Uterus (tissue), 2 donors: ENCODE measurements around the gene UGT1A7.

ENCODE experiments used
- CTCF ChIP-seq, 4 experiments: fragments of 200-600 bp in 2 of 4; fragments of 450-650 bp in 2 of 4; sonication (generic) in 2 of 4; IDR thresholded peaks; one replicate each; pipeline ENCODE4 v1.5.1; 2016 to 2019; ENCODE audit warnings: antibody characterized with exemption in 4 of 4, mild to moderate bottlenecking in 2 of 4, moderate library complexity in 1 of 4
- POLR2A ChIP-seq, 2 donors: fragments of 450-650 bp; IDR thresholded peaks; one replicate each; pipeline ENCODE4 v1.6.1; 2016; ENCODE audit warnings: antibody characterized with exemption in 2 of 2, mild to moderate bottlenecking in 1 of 2, moderate library complexity in 1 of 2

- TF ChIP-seq POLR2A (IDR thresholded peaks at IDR 0.05) (no peak), CTCF (IDR thresholded peaks at IDR 0.05) (no peak)
Observed at GRCh38 chr2:233713262-233713615, 31.5 kb downstream of the UGT1A7 start.
